GM21423 (cell line): ENCODE measurements around the gene EHD1.

Experiments used
- ATAC-seq: cut with Tn5 transposase; IDR thresholded peaks from one replicate; pipeline ENCODE4 v1.9.1; 2021; ENCODE audit warnings: mild to moderate bottlenecking, moderate library complexity; ENCODE audit not compliant: unreplicated experiment

Gene EHD1

GRCh38 chr11:64891880-64892279, 13.5 kb upstream of the EHD1 start:
- no peak for ATAC-seq

GRCh38 chr11:64891215-64891848, 12.9 kb upstream of the EHD1 start:
- no peak for ATAC-seq

GRCh38 chr11:64890522-64890939, 12.1 kb upstream of the EHD1 start:
- no peak for ATAC-seq

GRCh38 chr11:64888729-64889511, 10.5 kb upstream of the EHD1 start:
- ATAC-seq = no peak

- ATAC-seq = no peak
Measured at GRCh38 chr11:64888406-64888728, 9.9 kb upstream of the EHD1 start.

- peak; percentile 67 for ATAC-seq
Measured at GRCh38 chr11:64887757-64888405, 9.5 kb upstream of the EHD1 start.

GRCh38 chr11:64887234-64887756, 8.9 kb upstream of the EHD1 start:
- no peak for ATAC-seq

- no peak for ATAC-seq
Measured at GRCh38 chr11:64885367-64886286, 7.2 kb upstream of the EHD1 start.

GRCh38 chr11:64884019-64884418, 5.6 kb upstream of the EHD1 start:
- no peak for ATAC-seq

- no peak for ATAC-seq
Measured at GRCh38 chr11:64883575-64883974, 5.2 kb upstream of the EHD1 start.

- ATAC-seq = no peak
Measured at GRCh38 chr11:64882243-64882642, 3.8 kb upstream of the EHD1 start.

GRCh38 chr11:64881476-64881875, 3.1 kb upstream of the EHD1 start:
- ATAC-seq = no peak

GRCh38 chr11:64880240-64881001, 2.0 kb upstream of the EHD1 start:
- ATAC-seq = no peak

- ATAC-seq = no peak
Measured at GRCh38 chr11:64879244-64879900, 951 bp upstream of the EHD1 start.

- ATAC-seq = no peak
Measured at GRCh38 chr11:64878223-64878493, 263 bp downstream of the EHD1 start.

- ATAC-seq = no peak
Measured at GRCh38 chr11:64877390-64878222, 815 bp downstream of the EHD1 start.

- no peak for ATAC-seq
Measured at GRCh38 chr11:64876835-64877341, 1.5 kb downstream of the EHD1 start.

- no peak for ATAC-seq
Measured at GRCh38 chr11:64876229-64876750, 2.1 kb downstream of the EHD1 start.
